ENCODE measurements around the gene UNC5C.

Gene UNC5C

DNA sequence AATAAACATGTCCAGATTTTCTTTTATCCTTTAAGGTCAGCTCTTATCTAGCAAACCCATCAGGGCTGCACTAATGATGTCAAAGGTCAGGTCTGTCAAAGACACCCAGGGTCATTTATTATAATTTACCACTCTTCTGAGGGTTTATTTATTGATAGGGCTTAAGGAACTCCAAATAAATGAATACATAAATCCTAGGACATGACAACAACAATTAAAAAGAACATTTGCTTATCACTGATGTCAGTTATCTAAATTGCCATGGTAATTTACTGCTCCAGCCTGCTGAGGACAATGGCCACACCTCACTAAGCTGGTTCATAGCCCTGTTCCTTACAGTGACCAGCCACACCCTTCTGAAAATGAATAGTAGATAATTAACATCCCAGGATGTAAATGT, 317.1 kb downstream of the UNC5C start:
- DNase-seq (ENCODE audit: extremely low read depth, low read depth) = no peak
- H3K4me3 ChIP-seq (replicated peaks; ENCODE audit: low read depth, low read length) = no peak overlapping the region
- TF ChIP-seq, protein P1, sequence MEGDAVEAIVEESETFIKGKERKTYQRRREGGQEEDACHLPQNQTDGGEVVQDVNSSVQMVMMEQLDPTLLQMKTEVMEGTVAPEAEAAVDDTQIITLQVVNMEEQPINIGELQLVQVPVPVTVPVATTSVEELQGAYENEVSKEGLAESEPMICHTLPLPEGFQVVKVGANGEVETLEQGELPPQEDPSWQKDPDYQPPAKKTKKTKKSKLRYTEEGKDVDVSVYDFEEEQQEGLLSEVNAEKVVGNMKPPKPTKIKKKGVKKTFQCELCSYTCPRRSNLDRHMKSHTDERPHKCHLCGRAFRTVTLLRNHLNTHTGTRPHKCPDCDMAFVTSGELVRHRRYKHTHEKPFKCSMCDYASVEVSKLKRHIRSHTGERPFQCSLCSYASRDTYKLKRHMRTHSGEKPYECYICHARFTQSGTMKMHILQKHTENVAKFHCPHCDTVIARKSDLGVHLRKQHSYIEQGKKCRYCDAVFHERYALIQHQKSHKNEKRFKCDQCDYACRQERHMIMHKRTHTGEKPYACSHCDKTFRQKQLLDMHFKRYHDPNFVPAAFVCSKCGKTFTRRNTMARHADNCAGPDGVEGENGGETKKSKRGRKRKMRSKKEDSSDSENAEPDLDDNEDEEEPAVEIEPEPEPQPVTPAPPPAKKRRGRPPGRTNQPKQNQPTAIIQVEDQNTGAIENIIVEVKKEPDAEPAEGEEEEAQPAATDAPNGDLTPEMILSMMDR (IDR thresholded peaks at IDR 0.05; ENCODE audit: low read depth, low read length, missing control alignments) = no peak

DNA sequence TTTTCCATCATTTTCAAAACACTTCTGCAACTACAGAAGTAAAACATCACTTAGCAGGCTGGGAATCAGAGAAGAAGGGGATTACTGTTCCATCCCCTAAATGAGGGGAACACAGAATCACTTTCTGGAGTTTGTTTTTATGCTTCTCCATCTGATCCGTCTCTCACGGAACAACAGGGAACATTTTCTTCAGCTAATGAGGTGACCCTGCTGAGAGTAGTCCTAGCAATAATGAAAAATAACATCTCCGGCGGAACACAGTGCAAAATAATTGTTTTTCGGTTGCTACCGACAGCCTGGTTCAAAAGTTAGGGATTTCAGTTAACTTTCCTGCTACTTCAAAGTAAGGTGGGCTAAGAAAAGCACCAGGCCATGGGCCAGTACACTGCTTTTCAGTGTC, 322.9 kb downstream of the UNC5C start:
- DNase-seq (ENCODE audit: extremely low read depth, low read depth) = no peak
- no peak overlapping the region for H3K4me3 ChIP-seq (replicated peaks; ENCODE audit: low read depth, low read length)
- TF ChIP-seq, protein P1 (IDR thresholded peaks at IDR 0.05; ENCODE audit: low read depth, low read length, missing control alignments) = no peak

DNA sequence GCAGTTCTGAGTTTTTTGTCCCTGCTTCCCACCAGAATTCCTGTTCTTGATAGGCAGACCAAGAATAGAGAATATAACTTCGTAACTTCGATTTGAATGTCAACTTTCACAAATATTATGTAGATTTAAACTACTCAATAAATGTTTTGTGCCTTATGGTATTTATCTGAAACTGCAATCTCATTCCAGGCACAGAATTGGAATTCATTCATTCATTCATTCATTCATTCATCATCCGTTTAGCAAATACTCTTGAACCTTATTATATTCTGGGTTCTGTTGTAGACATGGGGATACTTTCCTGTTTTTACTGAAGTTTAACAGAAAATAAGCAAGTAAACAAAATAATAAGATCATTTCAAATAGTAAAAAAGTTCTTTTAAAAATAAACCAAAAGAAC, 324.4 kb downstream of the UNC5C start:
- DNase-seq (ENCODE audit: extremely low read depth, low read depth) = no peak
- H3K4me3 ChIP-seq (replicated peaks; ENCODE audit: low read depth, low read length) = no peak overlapping the region
- TF ChIP-seq, protein P1 (IDR thresholded peaks at IDR 0.05; ENCODE audit: low read depth, low read length, missing control alignments) = no peak

DNA sequence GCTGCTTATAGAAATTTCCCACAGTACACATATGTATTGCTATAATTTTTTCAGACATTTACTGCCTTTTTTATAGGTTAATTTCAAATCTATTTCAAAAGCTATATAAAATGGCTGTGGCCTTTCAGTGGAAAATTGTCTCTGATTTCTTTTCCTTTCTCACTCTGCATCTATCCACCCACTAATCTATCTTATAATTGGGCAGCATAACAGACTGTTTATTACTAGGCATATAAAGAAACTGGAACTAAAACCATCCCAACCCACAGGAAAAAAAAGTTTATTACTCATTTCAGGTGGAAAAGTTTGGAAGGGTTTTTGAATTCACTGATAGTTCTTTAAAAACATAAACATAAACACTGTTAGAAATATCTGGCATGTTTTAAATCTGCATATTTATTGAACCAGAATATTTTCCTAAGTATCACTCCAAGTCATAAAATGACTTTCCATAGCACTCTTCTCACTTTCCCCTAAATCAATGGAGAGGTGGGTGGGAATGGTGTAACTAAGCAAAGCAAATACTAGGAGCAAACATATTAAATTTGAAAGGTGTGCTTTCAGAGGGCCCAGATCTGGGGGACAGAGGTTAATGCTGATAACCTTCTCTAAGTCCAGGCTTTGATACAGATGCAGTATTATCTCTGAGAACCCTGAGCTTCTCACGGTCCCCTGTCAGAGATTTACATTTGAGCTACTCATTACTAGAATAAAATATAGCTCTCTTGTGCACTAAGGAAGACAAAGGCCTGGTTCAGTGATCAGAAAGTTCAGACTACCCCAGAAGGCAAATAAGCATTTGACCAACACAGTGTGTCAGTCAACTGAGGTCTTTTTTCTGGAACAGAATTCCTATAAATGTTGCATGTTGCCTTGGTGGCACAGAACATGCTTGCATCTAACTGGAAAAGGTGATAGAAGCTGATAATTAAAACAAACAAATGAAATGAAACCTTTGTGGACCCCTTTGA, 328.3 kb downstream of the UNC5C start:
- TF ChIP-seq, protein P1 (IDR thresholded peaks at IDR 0.05; ENCODE audit: low read depth, low read length, missing control alignments) = no peak
- H3K4me3 ChIP-seq (replicated peaks; ENCODE audit: low read depth, low read length) = no peak overlapping the region
- DNase-seq (ENCODE audit: extremely low read depth, low read depth) = no peak

DNA sequence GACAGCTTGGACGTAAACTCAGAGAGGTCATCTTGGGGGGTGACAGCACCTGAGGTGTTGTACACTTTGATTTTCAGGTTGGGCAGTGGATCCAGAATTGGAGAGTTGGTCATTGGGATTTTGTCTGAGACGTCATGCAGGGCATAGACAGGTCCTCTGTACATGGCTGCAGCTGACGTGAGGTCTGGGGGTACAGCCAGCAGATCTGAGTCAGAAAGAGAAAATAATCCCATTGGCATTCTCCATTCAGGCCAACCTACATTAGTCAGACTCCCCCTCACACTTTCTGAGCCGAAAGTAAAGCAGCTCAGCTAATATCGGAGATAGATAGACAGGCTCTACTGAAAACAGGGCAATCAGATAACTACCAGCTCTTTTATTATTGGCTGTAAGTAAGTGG, 329.7 kb downstream of the UNC5C start:
- TF ChIP-seq, protein P1 (IDR thresholded peaks at IDR 0.05; ENCODE audit: low read depth, low read length, missing control alignments) = no peak
- DNase-seq (ENCODE audit: extremely low read depth, low read depth) = no peak
- no peak overlapping the region for H3K4me3 ChIP-seq (replicated peaks; ENCODE audit: low read depth, low read length)

DNA sequence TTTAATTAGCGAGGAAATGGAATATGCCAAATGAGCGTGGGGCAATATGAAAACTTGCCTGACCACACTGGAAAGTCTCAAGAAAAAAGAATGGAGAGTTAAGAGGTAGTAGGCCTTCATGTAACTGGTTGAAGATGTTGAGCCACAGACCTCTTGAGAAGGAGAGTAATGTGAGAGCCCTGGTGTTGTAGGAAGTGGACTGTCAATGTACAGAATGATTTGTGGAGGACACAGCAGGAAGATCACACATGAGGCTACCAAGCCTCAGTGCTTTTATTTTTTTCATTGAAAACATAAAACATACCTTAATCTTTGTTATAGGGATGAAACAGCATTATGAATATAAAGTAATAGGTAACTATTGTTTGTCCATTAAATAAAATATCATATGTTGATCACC, 331.6 kb downstream of the UNC5C start:
- no peak for DNase-seq (ENCODE audit: extremely low read depth, low read depth)
- H3K4me3 ChIP-seq (replicated peaks; ENCODE audit: low read depth, low read length) = no peak overlapping the region
- TF ChIP-seq, protein P1 (IDR thresholded peaks at IDR 0.05; ENCODE audit: low read depth, low read length, missing control alignments) = no peak
